Calu3 (cell line): ENCODE measurements around the gene LRG1. TPM values are rescaled to one million over a fixed set of nuclear protein-coding genes. Genes with fewer than 3 reads are reported as not detected.

Experiments used
- BruUV-seq: library from RNA; stranded (reverse); fragments of 400-500 nt; replicated peaks from 2 replicates; lab custom pipeline; 2021; lab: Mats Ljungman, UMichigan
- CTCF ChIA-PET: fragments of 300-600 bp; sonication (Branson Sonifier 250); formaldehyde crosslinking; loops from one replicate; lab custom pipeline; 2022; ENCODE audit warnings: antibody characterized with exemption; lab: Charles Lee
- DNase-seq: peaks from one replicate; pipeline ENCODE4 v3.0.0; 2022
- H3K27ac Mint-ChIP-seq: one replicate; pipeline ENCODE4 v1.8.0; 2022; ENCODE audit warnings: mixed read lengths; ENCODE audit not compliant: unreplicated experiment
- H3K27me3 Mint-ChIP-seq: one replicate; pipeline ENCODE4 v1.8.0; 2022; ENCODE audit warnings: mixed read lengths; ENCODE audit not compliant: unreplicated experiment
- H3K36me3 Mint-ChIP-seq: one replicate; pipeline ENCODE4 v1.8.0; 2022; ENCODE audit warnings: mild to moderate bottlenecking, moderate library complexity, mixed read lengths; ENCODE audit not compliant: insufficient read depth, unreplicated experiment
- H3K4me1 Mint-ChIP-seq: one replicate; pipeline ENCODE4 v1.8.0; 2022; ENCODE audit warnings: mild to moderate bottlenecking, low read depth, mixed read lengths; ENCODE audit not compliant: unreplicated experiment
- H3K4me3 Mint-ChIP-seq: one replicate; pipeline ENCODE4 v1.8.0; 2022; ENCODE audit warnings: mild to moderate bottlenecking, low read depth, moderate library complexity, mixed read lengths; ENCODE audit not compliant: unreplicated experiment
- H3K9me3 Mint-ChIP-seq: one replicate; pipeline ENCODE4 v1.8.0; 2022; ENCODE audit warnings: low read depth, mixed read lengths; ENCODE audit not compliant: unreplicated experiment
- intact Hi-C: fragments of 100-400 bp; cut with micrococcal nuclease; formaldehyde crosslinking; loops from one replicate; pipeline ENCODE4 v1.10.0; 2022; ENCODE audit not compliant: unreplicated experiment
- total RNA-seq: library from RNA; stranded (reverse); gene quantifications from 2 replicates; pipeline ENCODE4 v1.2.3, GENCODE V29; 2022
- TF ChIP-seq, protein P1 (sequence below): fragments of 200-600 bp; IDR thresholded peaks from one replicate; pipeline ENCODE4 v1.8.0; 2022; ENCODE audit warnings: antibody characterized with exemption; ENCODE audit not compliant: unreplicated experiment

LRG1 gene
- total RNA-seq, 1 experiment from 2014 or later = 28.5 TPM

DNA sequence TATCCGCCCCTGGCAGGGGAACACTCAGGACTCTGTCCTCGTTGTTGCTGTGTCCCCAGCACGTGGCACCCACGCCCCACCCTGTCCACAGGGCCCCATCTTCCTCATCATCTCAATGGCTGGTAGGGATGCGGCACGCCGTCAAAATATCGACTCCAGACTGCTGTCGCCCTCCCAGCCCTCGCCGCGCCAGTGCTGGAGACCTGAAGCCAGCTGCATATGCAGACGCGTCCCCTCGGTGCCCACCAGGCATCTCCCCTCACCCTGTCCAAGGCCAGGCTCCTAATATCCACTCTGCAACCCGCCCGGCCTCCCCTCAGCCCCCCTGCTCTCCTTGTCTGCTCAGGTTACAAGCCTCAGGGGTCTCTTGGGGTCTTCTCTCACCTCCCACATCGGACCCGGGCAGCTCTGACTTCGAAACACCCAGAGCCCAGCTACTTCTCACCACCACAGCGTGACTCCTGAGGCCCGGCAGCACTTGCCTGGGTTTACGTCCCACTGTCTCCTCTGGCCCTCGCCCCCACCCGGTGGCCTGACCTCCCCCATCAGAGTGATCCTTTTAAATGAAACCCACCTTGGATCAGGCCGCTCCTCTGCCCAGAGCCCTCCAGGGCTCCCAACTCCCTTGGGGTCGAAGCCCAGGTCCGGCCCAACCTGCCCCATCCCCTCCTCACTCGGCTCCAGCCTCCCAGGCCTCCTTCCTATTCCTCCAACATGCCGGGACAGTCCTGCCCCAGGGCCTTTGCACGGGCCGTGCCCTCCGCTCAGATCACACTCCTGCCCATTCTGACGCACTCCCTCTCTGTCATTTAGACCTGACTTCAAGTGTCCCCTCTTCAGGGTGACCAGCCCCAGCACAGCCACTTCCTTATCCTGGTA, 34.0 kb downstream of the LRG1 start:
- Mint-ChIP-seq H3K27ac (no peak overlapping the region), H3K36me3 (peaks cover 25% of the 10 kb centered on the region), H3K4me3 (no peak overlapping the region), H3K9me3 (no peaks in the 10 kb centered on the region), H3K27me3 (no peaks in the 10 kb centered on the region), H3K4me1 (no peaks in the 10 kb centered on the region)
- CTCF ChIA-PET = no interaction called here
- intact Hi-C loops = no loop called here
- TF ChIP-seq, protein P1, sequence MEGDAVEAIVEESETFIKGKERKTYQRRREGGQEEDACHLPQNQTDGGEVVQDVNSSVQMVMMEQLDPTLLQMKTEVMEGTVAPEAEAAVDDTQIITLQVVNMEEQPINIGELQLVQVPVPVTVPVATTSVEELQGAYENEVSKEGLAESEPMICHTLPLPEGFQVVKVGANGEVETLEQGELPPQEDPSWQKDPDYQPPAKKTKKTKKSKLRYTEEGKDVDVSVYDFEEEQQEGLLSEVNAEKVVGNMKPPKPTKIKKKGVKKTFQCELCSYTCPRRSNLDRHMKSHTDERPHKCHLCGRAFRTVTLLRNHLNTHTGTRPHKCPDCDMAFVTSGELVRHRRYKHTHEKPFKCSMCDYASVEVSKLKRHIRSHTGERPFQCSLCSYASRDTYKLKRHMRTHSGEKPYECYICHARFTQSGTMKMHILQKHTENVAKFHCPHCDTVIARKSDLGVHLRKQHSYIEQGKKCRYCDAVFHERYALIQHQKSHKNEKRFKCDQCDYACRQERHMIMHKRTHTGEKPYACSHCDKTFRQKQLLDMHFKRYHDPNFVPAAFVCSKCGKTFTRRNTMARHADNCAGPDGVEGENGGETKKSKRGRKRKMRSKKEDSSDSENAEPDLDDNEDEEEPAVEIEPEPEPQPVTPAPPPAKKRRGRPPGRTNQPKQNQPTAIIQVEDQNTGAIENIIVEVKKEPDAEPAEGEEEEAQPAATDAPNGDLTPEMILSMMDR = no peak
- no TSS peak for BruUV-seq
- DNase-seq = no peak

DNA sequence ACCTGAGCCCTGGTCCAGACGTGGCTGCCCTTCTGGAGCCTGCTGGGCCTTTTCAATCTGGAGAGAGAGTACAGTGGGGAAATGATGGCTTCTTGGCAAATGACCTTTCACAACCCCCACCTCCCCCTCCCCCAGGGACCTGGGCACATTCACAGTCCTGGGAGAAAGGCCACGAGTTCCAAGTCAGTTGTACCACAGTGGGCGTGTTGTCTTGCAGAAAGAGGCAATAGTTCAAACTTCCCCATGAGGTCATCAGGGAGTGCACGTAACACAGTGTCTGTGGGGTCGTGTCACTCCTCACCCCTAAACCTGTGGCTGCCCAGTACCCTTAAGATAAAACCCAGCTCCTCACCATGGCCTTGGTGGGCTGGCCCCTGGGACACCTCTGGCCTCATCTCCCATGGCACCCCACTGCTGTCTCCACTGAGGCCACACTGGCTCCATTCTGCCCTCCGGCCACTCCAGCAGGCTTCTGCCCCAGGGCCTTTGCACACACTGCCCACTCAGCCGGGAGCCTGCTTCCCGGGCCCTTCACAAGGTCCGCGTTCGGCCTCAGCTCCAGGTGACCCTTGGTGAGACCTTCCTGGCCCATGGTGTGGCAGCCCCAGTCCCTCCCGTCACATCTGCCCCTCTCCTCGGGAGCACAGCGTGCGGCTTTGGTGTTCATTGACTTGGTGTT, 34.8 kb downstream of the LRG1 start:
- intact Hi-C loops = no loop called here
- no peak overlapping the region for H3K4me3 Mint-ChIP-seq
- TF ChIP-seq, protein P1 = no peak
- no peaks in the 10 kb centered on the region for H3K4me1 Mint-ChIP-seq
- H3K27ac Mint-ChIP-seq = no peak overlapping the region
- peaks cover 26% of the 10 kb centered on the region for H3K36me3 Mint-ChIP-seq
- CTCF ChIA-PET = no interaction called here
- no peak for DNase-seq
- no peaks in the 10 kb centered on the region for H3K9me3 Mint-ChIP-seq
- no TSS peak for BruUV-seq
- no peaks in the 10 kb centered on the region for H3K27me3 Mint-ChIP-seq

DNA sequence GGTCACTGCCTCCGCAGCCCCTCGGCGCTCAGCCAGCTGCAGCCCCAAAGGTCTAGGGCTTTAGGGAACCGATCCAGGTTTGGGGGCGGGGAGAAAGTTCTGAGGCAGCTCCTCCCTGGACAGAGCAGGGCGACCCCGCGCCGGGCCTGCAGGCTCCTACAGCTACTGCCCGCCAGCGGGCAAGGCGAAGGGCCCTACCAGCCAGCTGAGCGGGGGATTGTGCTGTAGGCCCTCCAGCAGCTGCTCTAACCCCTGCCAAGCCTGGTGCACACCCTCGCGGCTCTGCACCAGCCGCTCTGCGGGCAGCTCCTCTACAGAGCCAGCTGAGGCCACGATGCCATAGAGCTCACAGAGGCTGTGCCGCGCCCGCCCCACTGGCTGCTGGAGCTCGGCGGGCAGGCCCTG, 35.5 kb downstream of the LRG1 start:
- Mint-ChIP-seq H3K36me3 (peaks cover 34% of the 10 kb centered on the region), H3K4me3 (no peak overlapping the region), H3K9me3 (no peaks in the 10 kb centered on the region), H3K27ac (no peak overlapping the region), H3K27me3 (no peaks in the 10 kb centered on the region), H3K4me1 (no peaks in the 10 kb centered on the region)
- BruUV-seq = no TSS peak
- intact Hi-C loops = no loop called here
- no peak for DNase-seq
- TF ChIP-seq, protein P1 = no peak
- CTCF ChIA-PET = no interaction called here

DNA sequence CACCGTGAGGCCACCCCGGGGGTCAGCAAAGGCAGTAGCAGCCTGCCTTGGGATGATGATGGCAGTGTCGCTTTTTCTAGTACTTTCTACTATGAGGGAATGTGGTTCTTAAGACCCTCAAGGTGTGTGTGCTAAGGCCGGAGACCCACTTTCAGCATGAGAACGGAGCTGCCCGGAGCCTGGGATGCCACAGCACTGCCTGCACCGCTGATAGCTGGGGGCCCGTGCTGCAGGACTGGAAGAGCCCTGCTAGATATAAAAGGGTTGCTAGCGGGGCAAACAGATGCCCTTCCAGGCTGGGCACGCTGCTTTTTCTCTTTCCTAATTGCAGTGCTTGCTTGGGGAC, 36.0 kb downstream of the LRG1 start:
- BruUV-seq = no TSS peak
- intact Hi-C loops = no loop called here
- TF ChIP-seq, protein P1 = no peak
- H3K4me3 Mint-ChIP-seq = no peak overlapping the region
- peaks cover 36% of the 10 kb centered on the region for H3K36me3 Mint-ChIP-seq
- CTCF ChIA-PET = no interaction called here
- no peaks in the 10 kb centered on the region for H3K27me3 Mint-ChIP-seq
- no peaks in the 10 kb centered on the region for H3K9me3 Mint-ChIP-seq
- H3K27ac Mint-ChIP-seq = no peak overlapping the region
- H3K4me1 Mint-ChIP-seq = no peaks in the 10 kb centered on the region
- DNase-seq = no peak
